ENCODE measurements around the gene ZCCHC24. TPM values are rescaled to one million over a fixed set of nuclear protein-coding genes. Genes with fewer than 3 reads are reported as not detected.

The ZCCHC24 gene
- total RNA-seq, 1 experiment from 2014 or later = 3.8 TPM

DNA sequence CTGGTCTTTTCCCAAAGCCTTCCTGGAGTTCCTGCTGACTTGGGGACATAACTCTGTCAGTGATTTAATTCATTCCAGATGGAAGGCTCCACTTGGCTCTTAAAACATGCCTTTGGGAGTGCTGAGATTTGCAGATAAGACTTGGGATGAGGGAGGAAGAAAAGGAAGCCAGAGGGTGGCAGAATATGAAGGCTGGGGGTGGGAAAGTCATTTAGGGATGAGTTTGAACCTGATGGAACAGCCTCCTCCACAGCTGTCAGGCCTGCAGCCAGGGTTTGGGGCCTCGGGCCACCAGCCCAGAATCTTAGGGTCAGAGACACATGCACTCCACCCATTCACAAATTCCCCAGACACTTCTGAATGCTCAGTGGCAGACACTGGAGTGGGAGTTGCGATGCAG is 38.5 kb upstream of the ZCCHC24 start:
- Histone ChIP-seq H3K27ac (ENCODE audit: insufficient read length, low read depth, low read length) (no peak overlapping the region), H3K9me3 (ENCODE audit: control insufficient read depth, low read depth, low read length) (no peaks in the 10 kb centered on the region), H2BK20ac (ENCODE audit: low read depth, low read length, poor library complexity, severe bottlenecking) (no peak overlapping the region), H3K9ac (ENCODE audit: extremely low read depth, insufficient read length, low read length) (no peak overlapping the region), H2AK5ac (ENCODE audit: insufficient read length, low read length) (no peak overlapping the region), H2BK120ac (ENCODE audit: low read depth, low read length, poor library complexity, severe bottlenecking) (no peak overlapping the region), H3K23ac (ENCODE audit: insufficient read length, low read depth, low read length) (no peak overlapping the region), H4K20me1 (ENCODE audit: control insufficient read depth, insufficient read depth, insufficient read length) (no peaks in the 10 kb centered on the region), H4K8ac (replicated peaks; ENCODE audit: insufficient read length, low read depth, low read length) (no peak overlapping the region), H2AFZ (ENCODE audit: low read length) (no peak overlapping the region), H3K79me1 (ENCODE audit: insufficient read depth, low read depth, low read length, poor library complexity, severe bottlenecking) (no peaks in the 10 kb centered on the region), H3K14ac (ENCODE audit: insufficient read depth, low read length) (no peak overlapping the region), H3K4ac (ENCODE audit: low read depth, low read length) (no peak overlapping the region), H3K79me2 (ENCODE audit: insufficient read depth, low read length) (no peaks in the 10 kb centered on the region), H3K23me2 (ENCODE audit: insufficient read length, low read depth, low read length, poor library complexity, severe bottlenecking) (no peaks in the 10 kb centered on the region), H3T11ph (ENCODE audit: low read length) (no peak overlapping the region), H2BK5ac (ENCODE audit: insufficient read length, low read length) (no peak overlapping the region), H4K5ac (ENCODE audit: insufficient read length, low read depth, low read length) (no peak overlapping the region), H2BK12ac (ENCODE audit: insufficient read length, low read depth, low read length) (no peak overlapping the region), H3K27me3 (ENCODE audit: insufficient read depth, low read length) (no peaks in the 10 kb centered on the region), H3K4me2 (ENCODE audit: insufficient read depth, insufficient read length, low read length) (no peak overlapping the region), H3K18ac (ENCODE audit: insufficient read length, low read depth, low read length) (no peak overlapping the region), H3K56ac (ENCODE audit: insufficient read length, low read depth, low read length) (no peak overlapping the region), H2BK15ac (ENCODE audit: low read depth, low read length) (no peak overlapping the region), H4K91ac (ENCODE audit: insufficient read length, low read depth, low read length) (no peak overlapping the region), H3K4me1 (ENCODE audit: insufficient read depth, low read length) (no peaks in the 10 kb centered on the region; the same call in 1 of the 2 replicates)
- H3K4me3 Mint-ChIP-seq = no peak overlapping the region
- peaks cover 16% of the 10 kb centered on the region for H3K27me3 Mint-ChIP-seq (ENCODE audit: low read depth)
- TF ChIP-seq, protein P1, sequence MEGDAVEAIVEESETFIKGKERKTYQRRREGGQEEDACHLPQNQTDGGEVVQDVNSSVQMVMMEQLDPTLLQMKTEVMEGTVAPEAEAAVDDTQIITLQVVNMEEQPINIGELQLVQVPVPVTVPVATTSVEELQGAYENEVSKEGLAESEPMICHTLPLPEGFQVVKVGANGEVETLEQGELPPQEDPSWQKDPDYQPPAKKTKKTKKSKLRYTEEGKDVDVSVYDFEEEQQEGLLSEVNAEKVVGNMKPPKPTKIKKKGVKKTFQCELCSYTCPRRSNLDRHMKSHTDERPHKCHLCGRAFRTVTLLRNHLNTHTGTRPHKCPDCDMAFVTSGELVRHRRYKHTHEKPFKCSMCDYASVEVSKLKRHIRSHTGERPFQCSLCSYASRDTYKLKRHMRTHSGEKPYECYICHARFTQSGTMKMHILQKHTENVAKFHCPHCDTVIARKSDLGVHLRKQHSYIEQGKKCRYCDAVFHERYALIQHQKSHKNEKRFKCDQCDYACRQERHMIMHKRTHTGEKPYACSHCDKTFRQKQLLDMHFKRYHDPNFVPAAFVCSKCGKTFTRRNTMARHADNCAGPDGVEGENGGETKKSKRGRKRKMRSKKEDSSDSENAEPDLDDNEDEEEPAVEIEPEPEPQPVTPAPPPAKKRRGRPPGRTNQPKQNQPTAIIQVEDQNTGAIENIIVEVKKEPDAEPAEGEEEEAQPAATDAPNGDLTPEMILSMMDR (conservative IDR thresholded peaks at IDR 0.05) = no peak
- no peaks in the 10 kb centered on the region for H3K36me3 Mint-ChIP-seq (ENCODE audit: insufficient read depth in 1 of 3, low read depth in 3 of 3)
- H3K9me3 Mint-ChIP-seq = peaks cover 0 to 4% of the 10 kb centered on the region in 2 experiments; a peak in 1 of 5 replicates
- no CpG with 5 or more reads among the region's 2 CpGs for WGBS (ENCODE audit: extremely low coverage, insufficient read length, low lambda C conversion rate)
- H3K4me1 Mint-ChIP-seq = peaks cover 0 to 12% of the 10 kb centered on the region in 2 experiments
- DNase-seq = peak; percentile 8
- H3K27ac Mint-ChIP-seq = no peak overlapping the region
